Spinal cord (tissue), 10 donors: ENCODE data around the gene OR10A5. TPM values are rescaled to one million over a fixed set of nuclear protein-coding genes. Genes with fewer than 3 reads are reported as not detected.
A peak's percentile ranks its signal among the peaks of the same experiment; 100 is the strongest.
"Not testable (repeated sequence)": the region's sequence is repeated elsewhere in the genome, so short reads cannot be mapped to it uniquely, and the experiment has no call there.

Source experiments
- DNase-seq, 6 donors: peaks; one replicate each; pipeline versions ENCODE4 v3.0.0 to v3.0.0-alpha.2; 2013 to 2015; ENCODE audit warnings: low spot score in 6 of 6, low read depth in 4 of 6
- H3K27ac ChIP-seq: one replicate; pipeline ENCODE4 v1.5.1; 2013; ENCODE audit warnings: low read depth, low read length, control low read depth
- H3K27me3 ChIP-seq: one replicate; pipeline ENCODE4 v1.6.1; 2013; ENCODE audit warnings: low read length; ENCODE audit not compliant: control insufficient read depth, insufficient read depth
- H3K36me3 ChIP-seq: one replicate; pipeline ENCODE4 v1.6.1; 2013; ENCODE audit warnings: low read length; ENCODE audit not compliant: control insufficient read depth, insufficient read depth
- H3K4me1 ChIP-seq: one replicate; pipeline ENCODE4 v1.6.1; 2013; ENCODE audit warnings: low read length; ENCODE audit not compliant: control insufficient read depth, insufficient read depth
- H3K4me3 ChIP-seq: one replicate; pipeline ENCODE4 v1.5.1; 2013; ENCODE audit warnings: low read depth, low read length, control low read depth
- H3K9me3 ChIP-seq: one replicate; pipeline ENCODE4 v1.6.1; 2013; ENCODE audit warnings: low read length; ENCODE audit not compliant: control insufficient read depth, insufficient read depth
- WGBS: methylation state at CpG from one replicate; pipeline ENCODE4 v1.1.5; 2013; ENCODE audit warnings: missing lambda C conversion rate; ENCODE audit not compliant: insufficient coverage; 5-methylcytosine and 5-hydroxymethylcytosine counted together
- polyA plus RNA-seq, 2 donors: library from polyadenylated mRNA; unstranded; fragments of 120-200 nt; gene quantifications; one replicate each; pipeline ENCODE4 v1.2.1, GENCODE V29; 2013; ENCODE audit not compliant: insufficient read length in 2 of 2
- total RNA-seq, 2 donors: library from RNA; depleted of rRNA in 1 of 2; stranded (reverse); fragments of 120-200 nt in 1 of 2; fragments of >200 nt in 1 of 2; gene quantifications; one replicate each; pipeline versions ENCODE4 v1.2.3 to v1.2.4, GENCODE V29; 2013 to 2014
- donor health status: healthy.

OR10A5 gene
- total and polyA plus RNA-seq, 4 donors, result not detected

DNA sequence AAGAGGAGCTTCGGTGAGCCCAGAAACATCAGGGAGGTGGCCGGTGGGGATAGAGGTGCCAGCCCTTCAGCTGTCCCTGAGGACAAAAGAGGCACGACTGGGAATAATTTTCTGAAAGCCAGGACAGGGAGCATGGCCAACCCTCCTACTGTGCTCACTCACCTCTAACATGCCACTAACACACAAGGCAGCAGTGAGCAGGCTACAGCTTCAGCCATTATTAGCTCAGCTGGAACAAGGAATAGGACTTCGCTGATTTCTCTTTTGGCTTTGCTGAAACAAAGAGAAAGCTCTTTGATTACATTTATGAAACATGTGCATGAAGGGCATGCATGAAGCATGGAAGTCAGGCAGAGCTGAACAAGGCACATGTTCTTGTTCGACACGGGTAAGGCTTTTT lies 12.1 kb upstream of the OR10A5 start:
- no peaks in the 10 kb centered on the region for H3K27me3 ChIP-seq
- no peaks in the 10 kb centered on the region for H3K36me3 ChIP-seq
- no peaks in the 10 kb centered on the region for H3K9me3 ChIP-seq
- WGBS, result 64% methylated on average over 6 of the region's 6 CpGs
- no peak for DNase-seq
- H3K4me3 ChIP-seq, result no peak overlapping the region
- H3K4me1 ChIP-seq, result no peaks in the 10 kb centered on the region
- H3K27ac ChIP-seq, result no peak overlapping the region

- Histone ChIP-seq H3K27me3 (no peaks in the 10 kb centered on the region), H3K27ac (no peak overlapping the region), H3K4me3 (no peak overlapping the region), H3K9me3 (no peaks in the 10 kb centered on the region), H3K4me1 (no peaks in the 10 kb centered on the region), H3K36me3 (no peaks in the 10 kb centered on the region)
- no peak for DNase-seq
- no CpG with 5 or more reads among the region's 1 CpG for WGBS
These were observed 11.5 kb upstream of the OR10A5 start for GRCh38 chr11:6834021-6834420.

- DNase-seq, result no peak
- no peak overlapping the region for H3K27ac ChIP-seq
- H3K4me3 ChIP-seq, result no peak overlapping the region
- no peaks in the 10 kb centered on the region for H3K9me3 ChIP-seq
- no peaks in the 10 kb centered on the region for H3K36me3 ChIP-seq
- H3K27me3 ChIP-seq, result no peaks in the 10 kb centered on the region
- H3K4me1 ChIP-seq, result no peaks in the 10 kb centered on the region
These were observed 3.8 kb upstream of the OR10A5 start for GRCh38 chr11:6841694-6842093.

DNA sequence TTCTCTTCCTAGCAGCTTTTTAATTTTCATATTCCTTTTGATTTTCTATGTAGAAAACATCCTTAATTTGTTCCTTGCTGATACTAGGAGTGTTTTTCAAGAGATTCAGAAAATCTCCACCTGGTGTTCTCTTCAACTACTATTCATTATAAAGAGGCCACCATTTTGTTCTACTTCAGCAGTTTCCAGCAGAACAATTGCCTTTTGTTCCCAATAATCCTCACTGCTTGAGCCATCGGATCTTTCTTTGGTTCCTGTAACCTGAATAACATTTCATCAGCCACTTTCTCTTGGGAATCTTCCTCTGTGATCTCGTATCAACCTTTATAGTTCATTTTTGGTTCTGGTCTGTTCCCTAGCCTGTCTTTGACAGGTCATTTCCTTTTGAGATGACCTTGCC lies 1.8 kb upstream of the OR10A5 start:
- H3K4me3 ChIP-seq, result no peak overlapping the region
- no peaks in the 10 kb centered on the region for H3K36me3 ChIP-seq
- H3K9me3 ChIP-seq, result no peaks in the 10 kb centered on the region
- 38% methylated on average over 2 of the region's 2 CpGs for WGBS
- no peak for DNase-seq
- no peaks in the 10 kb centered on the region for H3K27me3 ChIP-seq
- no peak overlapping the region for H3K27ac ChIP-seq
- H3K4me1 ChIP-seq, result no peaks in the 10 kb centered on the region

DNA sequence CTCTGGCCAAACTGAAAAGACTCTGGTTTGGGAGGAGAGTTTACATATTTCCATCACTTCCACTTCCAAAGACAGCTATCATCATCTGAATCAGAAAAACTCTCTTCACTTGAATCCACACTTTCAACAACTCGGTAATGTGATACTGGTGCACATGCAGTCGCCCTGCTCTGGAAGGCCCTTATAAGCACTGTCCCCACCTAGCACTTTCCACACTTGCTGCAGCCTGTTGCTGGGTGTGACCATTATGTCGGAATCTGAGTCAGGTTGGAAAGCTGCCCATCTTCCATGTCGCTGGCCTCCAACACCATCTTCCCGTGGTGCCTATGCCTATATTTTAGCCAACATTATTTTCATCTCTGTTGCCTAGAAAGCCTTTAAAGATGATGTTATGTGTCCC lies 1.1 kb upstream of the OR10A5 start:
- Histone ChIP-seq H3K4me3 (no peak overlapping the region), H3K9me3 (no peaks in the 10 kb centered on the region), H3K27me3 (no peaks in the 10 kb centered on the region), H3K36me3 (no peaks in the 10 kb centered on the region), H3K27ac (no peak overlapping the region), H3K4me1 (no peaks in the 10 kb centered on the region)
- 98% methylated on average over 3 of the region's 5 CpGs for WGBS
- no peak for DNase-seq

- Histone ChIP-seq H3K4me3 (no peak overlapping the region), H3K36me3 (no peaks in the 10 kb centered on the region), H3K27me3 (no peaks in the 10 kb centered on the region), H3K4me1 (no peaks in the 10 kb centered on the region), H3K9me3 (no peaks in the 10 kb centered on the region), H3K27ac (no peak overlapping the region)
- no peak for DNase-seq
- 89% methylated on average over 1 of the region's 2 CpGs for WGBS
These were observed 5.0 kb downstream of the OR10A5 start for GRCh38 chr11:6850526-6850925.

- not testable (repeated sequence) for H3K27me3 ChIP-seq, H3K27ac ChIP-seq, H3K4me3 ChIP-seq, H3K4me1 ChIP-seq, H3K36me3 ChIP-seq, DNase-seq, H3K9me3 ChIP-seq
- 100% methylated on average over 3 of the region's 6 CpGs for WGBS
These were observed 9.3 kb downstream of the OR10A5 start for GRCh38 chr11:6854801-6855200.

DNA sequence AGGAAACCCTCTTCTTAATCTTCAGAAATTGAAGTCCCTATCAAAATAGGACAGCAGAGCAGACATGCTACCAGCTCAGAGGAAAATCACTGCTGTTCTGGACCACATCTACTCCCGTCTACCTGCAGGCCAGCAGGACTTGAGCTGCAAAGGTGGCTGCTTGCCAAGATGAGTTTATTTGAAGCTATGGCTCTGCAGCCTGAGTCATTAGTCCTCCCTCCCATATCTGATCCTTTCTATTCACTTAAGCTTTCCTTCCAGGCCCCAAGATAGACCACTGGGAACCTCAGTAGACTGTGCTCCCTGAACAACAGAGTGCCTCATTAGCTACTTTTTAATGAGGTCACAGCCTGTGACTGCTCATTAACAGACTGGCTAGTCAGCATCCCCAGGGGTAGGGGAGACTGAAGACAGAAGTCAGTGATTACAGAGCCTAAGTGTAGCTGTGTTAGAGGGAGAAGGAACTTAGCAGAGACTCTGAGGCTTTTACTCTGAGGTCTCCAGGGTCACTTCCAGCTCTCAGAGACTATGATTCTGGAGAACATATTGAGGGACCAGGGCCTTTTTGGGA lies 10.6 kb downstream of the OR10A5 start:
- Histone ChIP-seq H3K36me3 (no peaks in the 10 kb centered on the region), H3K4me1 (no peaks in the 10 kb centered on the region), H3K4me3 (no peak overlapping the region), H3K27ac (no peak overlapping the region), H3K27me3 (no peaks in the 10 kb centered on the region), H3K9me3 (no peaks in the 10 kb centered on the region)
- 90% methylated on average over 1 of the region's 1 CpG for WGBS
- DNase-seq, result peak in 1 of 6 donors; percentile 44

DNA sequence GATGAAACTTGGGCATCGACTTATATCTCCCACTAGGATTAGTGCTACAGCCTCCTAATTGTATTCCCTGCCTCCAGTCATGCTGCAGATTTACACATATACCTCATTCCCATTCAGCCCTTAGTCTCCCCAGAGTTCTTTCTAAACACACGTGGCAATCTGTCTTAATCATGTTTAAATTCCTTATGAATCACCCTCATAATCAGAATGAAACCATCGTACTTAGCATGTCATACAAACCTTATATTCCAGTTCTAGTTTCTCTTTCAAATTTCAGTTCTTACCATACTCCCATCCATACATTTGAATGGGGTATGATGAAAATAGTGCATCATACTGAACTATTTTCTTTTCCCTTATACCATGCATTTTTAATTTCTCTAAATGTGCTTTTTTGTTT lies 11.4 kb downstream of the OR10A5 start:
- Histone ChIP-seq H3K9me3 (no peaks in the 10 kb centered on the region), H3K4me1 (no peaks in the 10 kb centered on the region), H3K27me3 (no peaks in the 10 kb centered on the region), H3K27ac (no peak overlapping the region), H3K36me3 (no peaks in the 10 kb centered on the region), H3K4me3 (no peak overlapping the region)
- DNase-seq, result no peak
- 66% methylated on average over 2 of the region's 3 CpGs for WGBS

- Histone ChIP-seq H3K4me1 (no peaks in the 10 kb centered on the region), H3K27ac (no peak within 1 kb of the TSS), H3K27me3 (no peaks in the 10 kb centered on the region), H3K36me3 (no peaks in the 10 kb centered on the region), H3K9me3 (no peaks in the 10 kb centered on the region), H3K4me3 (no peak within 1 kb of the TSS)
- DNase-seq, result no peak
- WGBS, result 14% methylated on average over 1 of the region's 1 CpG
These were observed 17.5 kb downstream of the OR10A5 start, which contains the start of gene OR10A2 for GRCh38 chr11:6862961-6863360. Gene OR10A2 (plus strand): TSS chr11:6863057. CDS start chr11:6869755, 6,698 bp downstream.
